Epithelial cell of esophagus (primary cell): ENCODE data around the gene SLC36A2.

Experiments used
- DNase-seq: peaks from one replicate; pipeline ENCODE4 v3.0.0; 2010; ENCODE audit warnings: low read depth
- H3K4me3 ChIP-seq: 2 replicates; pipeline ENCODE4 v1.5.1; 2011; ENCODE audit warnings: mild to moderate bottlenecking, low read length, control low read depth
- CTCF ChIP-seq: IDR thresholded peaks from 2 replicates; pipeline ENCODE4 v1.5.1; 2011; ENCODE audit warnings: low read depth, mild to moderate bottlenecking, low read length, control low read depth, inconsistent platforms; ENCODE audit not compliant: insufficient read depth; ENCODE audit errors: missing control alignments

SLC36A2 gene

GRCh38 chr5:151298063-151298855, 49.1 kb downstream of the SLC36A2 start:
- no peak overlapping the region for H3K4me3 ChIP-seq
- peak; percentile 65 for TF ChIP-seq CTCF
- peak; percentile 74 for DNase-seq

GRCh38 chr5:151296974-151297373, 50.4 kb downstream of the SLC36A2 start:
- TF ChIP-seq CTCF: no peak
- no peak for DNase-seq
- no peak overlapping the region for H3K4me3 ChIP-seq

- H3K4me3 ChIP-seq: no peak overlapping the region
- no peak for TF ChIP-seq CTCF
- DNase-seq: no peak
Observed at GRCh38 chr5:151296478-151296830, 50.9 kb downstream of the SLC36A2 start.

- DNase-seq: no peak
- no peak overlapping the region for H3K4me3 ChIP-seq
- no peak for TF ChIP-seq CTCF
Observed at GRCh38 chr5:151295791-151296477, 51.4 kb downstream of the SLC36A2 start.

- DNase-seq: peak; percentile 48
- no peak for TF ChIP-seq CTCF
- H3K4me3 ChIP-seq: no peak overlapping the region
Observed at GRCh38 chr5:151295138-151295537, 52.2 kb downstream of the SLC36A2 start.

- TF ChIP-seq CTCF: no peak
- no peak for DNase-seq
Observed at GRCh38 chr5:151293624-151294023, 53.7 kb downstream of the SLC36A2 start.

More at GRCh38 chr5:151293624-151294023, 53.7 kb downstream of the SLC36A2 start:
- H3K4me3 ChIP-seq: no peak overlapping the region
